ENCODE measurements around the gene CNGA3. TPM values are rescaled to one million over a fixed set of nuclear protein-coding genes. Genes with fewer than 3 reads are reported as not detected.

The CNGA3 gene
- total and polyA plus RNA-seq, 5 experiments from 2014 or later: not detected

GRCh38 chr2:98334439-98335078 lies 11.7 kb upstream of the CNGA3 start:
- Mint-ChIP-seq H3K27me3 (peaks cover 13 to 27% (median 21%) of the 10 kb centered on the region in 5 donors), H3K36me3 (no peaks in the 10 kb centered on the region), H3K4me3 (no peak overlapping the region), H3K27ac (no peak overlapping the region), H3K9me3 (peaks cover 0 to 7% (median 0%) of the 10 kb centered on the region in 9 donors), H3K4me1 (peaks cover 0 to 3% (median 0%) of the 10 kb centered on the region in 4 donors)
- ATAC-seq (no peak), DNase-seq (no peak)
- POLR2A ChIA-PET: no interaction called here

- ATAC-seq: no peak
- no peak for DNase-seq
- Mint-ChIP-seq H3K27ac (peak overlapping the region in 1 of 10 donors; percentile 9), H3K4me1 (peaks cover 0 to 3% (median 0%) of the 10 kb centered on the region in 4 donors), H3K36me3 (no peaks in the 10 kb centered on the region), H3K4me3 (no peak overlapping the region), H3K9me3 (peaks cover 0 to 4% (median 0%) of the 10 kb centered on the region in 9 donors), H3K27me3 (peaks cover 12 to 28% (median 23%) of the 10 kb centered on the region in 5 donors)
- POLR2A ChIA-PET: no interaction called here
These were observed 11.0 kb upstream of the CNGA3 start for GRCh38 chr2:98335271-98335670.

GRCh38 chr2:98341241-98341640 lies 5.0 kb upstream of the CNGA3 start:
- peaks cover 0 to 4% (median 2%) of the 10 kb centered on the region in 3 donors for H3K36me3 Mint-ChIP-seq
- no peak overlapping the region for H3K27ac Mint-ChIP-seq
- peaks cover 0 to 7% (median 0%) of the 10 kb centered on the region in 9 donors for H3K9me3 Mint-ChIP-seq
- no peak overlapping the region for H3K4me3 Mint-ChIP-seq
- ATAC-seq (no peak), DNase-seq (no peak)
- POLR2A ChIA-PET: no interaction called here
- H3K27me3 Mint-ChIP-seq: peaks cover 32 to 55% (median 39%) of the 10 kb centered on the region in 5 donors
- H3K4me1 Mint-ChIP-seq: peaks cover 5 to 8% (median 5%) of the 10 kb centered on the region in 4 donors

- Mint-ChIP-seq H3K27me3 (peaks cover 38 to 71% (median 50%) of the 10 kb centered on the region in 5 donors), H3K4me1 (peaks cover 7 to 19% (median 15%) of the 10 kb centered on the region in 4 donors), H3K36me3 (peaks cover 0 to 4% (median 2%) of the 10 kb centered on the region in 3 donors), H3K9me3 (peaks cover 0 to 6% (median 0%) of the 10 kb centered on the region in 9 donors), H3K4me3 (no peak overlapping the region), H3K27ac (no peak overlapping the region)
- POLR2A ChIA-PET: no interaction called here
- no peak for ATAC-seq
- DNase-seq: no peak
These were observed 3.0 kb upstream of the CNGA3 start for GRCh38 chr2:98343285-98343684.

GRCh38 chr2:98347298-98348065 lies 1.2 kb downstream of the CNGA3 start:
- Mint-ChIP-seq H3K27ac (no peak overlapping the region), H3K9me3 (peaks cover 0 to 24% (median 5%) of the 10 kb centered on the region in 9 donors), H3K4me3 (peak overlapping the region in 4 of 10 donors; percentile 7 to 40 (median 15)), H3K27me3 (peaks cover 59 to 95% (median 76%) of the 10 kb centered on the region in 5 donors), H3K36me3 (peaks cover 2 to 19% (median 2%) of the 10 kb centered on the region in 3 donors), H3K4me1 (peaks cover 7 to 23% (median 15%) of the 10 kb centered on the region in 4 donors)
- DNase-seq (no peak), ATAC-seq (no peak)
- POLR2A ChIA-PET: no interaction called here

- H3K4me1 Mint-ChIP-seq: peaks cover 7 to 23% (median 15%) of the 10 kb centered on the region in 4 donors
- no peak overlapping the region for H3K27ac Mint-ChIP-seq
- no peak for DNase-seq
- peaks cover 2 to 19% (median 2%) of the 10 kb centered on the region in 3 donors for H3K36me3 Mint-ChIP-seq
- peaks cover 0 to 25% (median 7%) of the 10 kb centered on the region in 9 donors for H3K9me3 Mint-ChIP-seq
- ATAC-seq: no peak
- peak overlapping the region in 5 of 10 donors; percentile 7 to 56 (median 29) for H3K4me3 Mint-ChIP-seq
- peaks cover 58 to 89% (median 72%) of the 10 kb centered on the region in 5 donors for H3K27me3 Mint-ChIP-seq
- POLR2A ChIA-PET: no interaction called here
These were observed 1.9 kb downstream of the CNGA3 start for GRCh38 chr2:98348066-98348561.

GRCh38 chr2:98350411-98350810 lies 4.2 kb downstream of the CNGA3 start:
- DNase-seq (no peak), ATAC-seq (no peak)
- POLR2A ChIA-PET: no interaction called here
- Mint-ChIP-seq H3K9me3 (peaks cover 0 to 25% (median 7%) of the 10 kb centered on the region in 9 donors), H3K27ac (no peak overlapping the region), H3K36me3 (peaks cover 0 to 19% (median 2%) of the 10 kb centered on the region in 3 donors), H3K4me1 (peaks cover 7 to 22% (median 15%) of the 10 kb centered on the region in 4 donors), H3K27me3 (peaks cover 47 to 73% (median 54%) of the 10 kb centered on the region in 5 donors), H3K4me3 (no peak overlapping the region)

- Mint-ChIP-seq H3K4me3 (no peak overlapping the region), H3K27ac (no peak overlapping the region), H3K9me3 (peaks cover 0 to 13% (median 3%) of the 10 kb centered on the region in 9 donors), H3K27me3 (peaks cover 13 to 41% (median 22%) of the 10 kb centered on the region in 5 donors), H3K4me1 (no peaks in the 10 kb centered on the region), H3K36me3 (peaks cover 0 to 12% (median 0%) of the 10 kb centered on the region in 3 donors)
- ATAC-seq (no peak), DNase-seq (no peak)
- POLR2A ChIA-PET: no interaction called here
These were observed 9.6 kb downstream of the CNGA3 start for GRCh38 chr2:98355881-98356280.

GRCh38 chr2:98356729-98357128 lies 10.5 kb downstream of the CNGA3 start:
- no peak for ATAC-seq
- no peak overlapping the region for H3K4me3 Mint-ChIP-seq
- no peaks in the 10 kb centered on the region for H3K4me1 Mint-ChIP-seq
- H3K27me3 Mint-ChIP-seq: peaks cover 12 to 33% (median 16%) of the 10 kb centered on the region in 5 donors
- H3K27ac Mint-ChIP-seq: no peak overlapping the region
- H3K9me3 Mint-ChIP-seq: peaks cover 0 to 8% (median 3%) of the 10 kb centered on the region in 9 donors
- POLR2A ChIA-PET: no interaction called here
- no peak for DNase-seq
- H3K36me3 Mint-ChIP-seq: peaks cover 0 to 7% (median 0%) of the 10 kb centered on the region in 3 donors

- Mint-ChIP-seq H3K4me1 (no peaks in the 10 kb centered on the region), H3K27ac (no peak overlapping the region), H3K36me3 (no peaks in the 10 kb centered on the region), H3K27me3 (peaks cover 7 to 26% (median 14%) of the 10 kb centered on the region in 5 donors), H3K4me3 (no peak overlapping the region), H3K9me3 (peaks cover 0 to 10% (median 0%) of the 10 kb centered on the region in 9 donors)
- no peak for ATAC-seq
- POLR2A ChIA-PET: no interaction called here
- DNase-seq: no peak
These were observed 11.6 kb downstream of the CNGA3 start for GRCh38 chr2:98357849-98358248.

- H3K4me3 Mint-ChIP-seq: peak overlapping the region in 1 of 10 donors; percentile 23
These were observed 13.7 kb downstream of the CNGA3 start for GRCh38 chr2:98359986-98360385.

GRCh38 chr2:98367721-98368120 lies 21.5 kb downstream of the CNGA3 start:
- Mint-ChIP-seq H3K27me3 (peaks cover 11 to 28% (median 24%) of the 10 kb centered on the region in 5 donors), H3K4me1 (no peaks in the 10 kb centered on the region), H3K27ac (no peak overlapping the region), H3K36me3 (peaks cover 0 to 11% (median 7%) of the 10 kb centered on the region in 3 donors), H3K9me3 (peaks cover 0 to 22% (median 7%) of the 10 kb centered on the region in 9 donors), H3K4me3 (no peak overlapping the region)
- ATAC-seq (no peak), DNase-seq (no peak)
- POLR2A ChIA-PET: no interaction called here

More at GRCh38 chr2:98359986-98360385, 13.7 kb downstream of the CNGA3 start:
- POLR2A ChIA-PET: no interaction called here
- Mint-ChIP-seq H3K36me3 (no peaks in the 10 kb centered on the region), H3K27ac (peak overlapping the region in 1 of 10 donors; percentile 69), H3K9me3 (peaks cover 0 to 12% (median 0%) of the 10 kb centered on the region in 9 donors), H3K4me1 (no peaks in the 10 kb centered on the region), H3K27me3 (peaks cover 7 to 21% (median 14%) of the 10 kb centered on the region in 5 donors)
- ATAC-seq: no peak
- no peak for DNase-seq
